Lower leg skin (tissue), 4 donors: Measurements from ENCODE around the gene LRSAM1. TPM values are rescaled to one million over a fixed set of nuclear protein-coding genes. Genes with fewer than 3 reads are reported as not detected.

Experiments used
- DNase-seq, 2 donors: peaks; one replicate each; pipeline ENCODE4 v3.0.0-alpha.2; 2019; ENCODE audit warnings: low spot score in 2 of 2
- H3K4me3 ChIP-seq: fragments of 200-600 bp; sonication (generic); 2 replicates; pipeline ENCODE4 v1.5.1; 2017; ENCODE audit warnings: mild to moderate bottlenecking, low read depth; ENCODE audit not compliant: poor library complexity, severe bottlenecking
- CTCF ChIP-seq, 3 donors: fragments of 450-650 bp; IDR thresholded peaks; one replicate each; pipeline ENCODE4 v1.5.1; 2016; ENCODE audit warnings: antibody characterized with exemption in 3 of 3, mild to moderate bottlenecking in 3 of 3, moderate library complexity in 2 of 3
- POLR2A ChIP-seq, 2 donors: fragments of 450-650 bp; IDR thresholded peaks; one replicate each; pipeline ENCODE4 v1.6.1; 2016 to 2017; ENCODE audit warnings: antibody characterized with exemption in 2 of 2, mild to moderate bottlenecking in 1 of 2, moderate library complexity in 1 of 2
- WGBS, 2 donors: methylation state at CpG; one replicate each; pipeline ENCODE4 v1.1.5; 2018; 5-methylcytosine and 5-hydroxymethylcytosine counted together
- intact Hi-C: fragments of 100-400 bp; cut with DNase I; formaldehyde crosslinking; loops from one replicate; pipeline ENCODE4 v1.15.0; 2023; ENCODE audit warnings: low total_unique reads
- total RNA-seq, 4 donors: library from RNA; depleted of rRNA; stranded (reverse); fragments of >200 nt; gene quantifications; one replicate each; pipeline ENCODE4 v1.1.0, GENCODE V29; 2016

LRSAM1 gene
- total RNA-seq, 4 donors from 2014 or later = 37.9 to 47.9 (median 41.9) TPM

GRCh38 chr9:127428348-127428747 is 23.0 kb upstream of the LRSAM1 start:
- WGBS, 2 donors = 90% methylated on average over 3 of the region's 3 CpGs
- TF ChIP-seq POLR2A (IDR thresholded peaks at IDR 0.05) (no peak), CTCF (IDR thresholded peaks at IDR 0.05) (no peak)
- DNase-seq = no peak
- H3K4me3 ChIP-seq = no peak overlapping the region
- intact Hi-C loops = no loop called here

- no peak for TF ChIP-seq CTCF (IDR thresholded peaks at IDR 0.05)
- TF ChIP-seq POLR2A (IDR thresholded peaks at IDR 0.05) = no peak
- no peak for DNase-seq
- 88 to 96% methylated on average over 8 of the region's 8 CpGs for WGBS, 2 donors
- H3K4me3 ChIP-seq = no peak overlapping the region
- intact Hi-C loops = no loop called here
Measured at GRCh38 chr9:127430415-127430814, 20.9 kb upstream of the LRSAM1 start.

- no peak for TF ChIP-seq POLR2A (IDR thresholded peaks at IDR 0.05)
- no peak for TF ChIP-seq CTCF (IDR thresholded peaks at IDR 0.05)
- 87 to 94% methylated on average over 12 of the region's 12 CpGs for WGBS, 2 donors
Measured at GRCh38 chr9:127437497-127438264, 13.6 kb upstream of the LRSAM1 start.

GRCh38 chr9:127438394-127438793 is 12.9 kb upstream of the LRSAM1 start:
- DNase-seq = no peak
- WGBS, 2 donors = 84 to 90% methylated on average over 9 of the region's 9 CpGs
- TF ChIP-seq CTCF (IDR thresholded peaks at IDR 0.05) = no peak
- no peak for TF ChIP-seq POLR2A (IDR thresholded peaks at IDR 0.05)
- intact Hi-C loops = no loop called here
- H3K4me3 ChIP-seq = no peak overlapping the region

More at GRCh38 chr9:127437497-127438264, 13.6 kb upstream of the LRSAM1 start:
- intact Hi-C loops = no loop called here
- DNase-seq = no peak
- no peak overlapping the region for H3K4me3 ChIP-seq

GRCh38 chr9:127444283-127444920 is 6.9 kb upstream of the LRSAM1 start:
- 92 to 93% methylated on average over 17 of the region's 17 CpGs for WGBS, 2 donors
- intact Hi-C loops = no loop called here
- TF ChIP-seq CTCF (IDR thresholded peaks at IDR 0.05) = no peak
- TF ChIP-seq POLR2A (IDR thresholded peaks at IDR 0.05) = no peak
- H3K4me3 ChIP-seq = no peak overlapping the region
- no peak for DNase-seq
